Measurements from ENCODE around the gene MRPL17.

The MRPL17 gene

DNA sequence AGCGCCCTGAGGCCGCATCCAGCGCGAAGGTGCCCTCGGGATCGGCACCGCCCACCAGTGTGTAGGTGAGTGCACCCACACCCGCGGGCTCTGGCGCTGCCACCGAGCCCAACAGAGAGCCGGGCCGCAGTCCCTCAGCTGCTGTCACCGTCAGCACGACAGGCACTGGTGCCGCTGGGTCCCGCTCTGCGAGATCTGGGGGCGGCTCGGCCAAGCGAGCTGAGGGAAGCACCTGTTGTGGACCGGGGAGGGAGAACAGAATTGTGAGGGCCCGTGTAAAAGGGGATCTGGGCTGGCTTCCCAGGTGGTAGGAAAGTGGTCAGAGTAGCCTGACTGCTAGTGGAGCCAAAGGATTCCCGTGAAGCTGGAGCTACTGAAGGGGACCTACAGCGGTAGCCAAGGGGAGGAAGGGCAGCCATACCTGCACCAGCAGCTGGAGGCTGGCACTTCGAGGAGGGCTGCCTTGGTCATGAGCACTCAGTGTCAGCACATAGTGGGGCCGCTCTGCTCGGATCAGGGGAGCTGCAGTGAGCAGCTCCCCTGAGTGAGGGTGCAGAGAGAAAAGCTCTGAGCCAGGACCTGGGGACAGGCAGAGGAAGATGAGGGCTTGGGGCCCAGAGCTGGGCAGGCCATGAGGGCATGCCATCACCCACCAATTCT lies 52.4 kb downstream of the MRPL17 start:
- Histone ChIP-seq H3K36me3 (ENCODE audit: control insufficient read depth in 1 of 2, insufficient read depth in 2 of 2, low read depth in 1 of 2, low read length in 2 of 2) (peaks cover under 1 to 47% of the 10 kb centered on the region in 2 experiments), H3K18ac (ENCODE audit: low read depth in 1 of 2, low read length in 2 of 2) (no peak overlapping the region), H3K14ac (ENCODE audit: low read length in 2 of 2) (no peak overlapping the region), H4K8ac (ENCODE audit: low read length) (peak overlapping the region; percentile 35), H3K27ac (ENCODE audit: low read length, poor library complexity, severe bottlenecking) (no peak overlapping the region), H2AFZ (ENCODE audit: low read depth, low read length) (no peak overlapping the region), H3K4ac (ENCODE audit: low read depth in 1 of 2, low read length in 2 of 2) (no peak overlapping the region), H2BK12ac (ENCODE audit: low read length in 2 of 2) (no peak overlapping the region), H3K9me3 (ENCODE audit: control insufficient read depth, low read length) (no peaks in the 10 kb centered on the region), H2BK120ac (ENCODE audit: low read depth, low read length) (no peak overlapping the region), H3K23ac (ENCODE audit: low read length in 2 of 2) (no peak overlapping the region), H2AK5ac (ENCODE audit: low read length, severe bottlenecking) (no peak overlapping the region), H3K27me3 (ENCODE audit: control insufficient read depth in 1 of 2, insufficient read depth in 1 of 2, low read length in 2 of 2) (peaks cover 0 to 8% of the 10 kb centered on the region in 2 experiments), H2BK5ac (ENCODE audit: low read depth, low read length, poor library complexity, severe bottlenecking) (no peak overlapping the region), H3K4me1 (ENCODE audit: control insufficient read depth, insufficient read depth, low read depth, low read length) (peaks cover 4% of the 10 kb centered on the region), H3K79me1 (replicated peaks; ENCODE audit: low read length, poor library complexity, severe bottlenecking) (no peaks in the 10 kb centered on the region), H3K4me2 (ENCODE audit: low read length, poor library complexity, severe bottlenecking) (no peak overlapping the region), H3K4me3 (ENCODE audit: insufficient read depth in 1 of 2, low read depth in 1 of 2, low read length in 2 of 2) (no peak overlapping the region), H3K9ac (ENCODE audit: low read length) (no peak overlapping the region), H2BK15ac (ENCODE audit: low read depth, poor library complexity, severe bottlenecking) (no peak overlapping the region), H4K91ac (ENCODE audit: low read length) (peak overlapping the region; percentile 15)
- DNase-seq, result no peak
- WGBS, result 82% methylated on average over 28 of the region's 28 CpGs

All from mesenchymal stem cell (in vitro differentiated cells and primary cell).